Testis (tissue), 3 donors: ENCODE results near the gene NFATC2IP. TPM values are rescaled to one million over a fixed set of nuclear protein-coding genes. Genes with fewer than 3 reads are reported as not detected.

Experiments used
- DNase-seq: peaks from one replicate; pipeline ENCODE4 v3.0.0-alpha.2; 2019
- H3K27ac ChIP-seq, 2 donors: fragments of 200-600 bp; sonication (generic); one replicate each; pipeline ENCODE4 v1.5.1; 2019
- H3K27me3 ChIP-seq: fragments of 200-600 bp; sonication (generic); one replicate; pipeline ENCODE4 v1.5.1; 2019
- H3K36me3 ChIP-seq: fragments of 200-600 bp; sonication (generic); one replicate; pipeline ENCODE4 v1.5.1; 2017; ENCODE audit warnings: low read depth; ENCODE audit errors: missing control alignments
- H3K4me1 ChIP-seq: fragments of 200-600 bp; sonication (generic); one replicate; pipeline ENCODE4 v1.5.1; 2019
- H3K4me3 ChIP-seq, 2 donors: fragments of 200-600 bp; sonication (generic); one replicate each; pipeline ENCODE4 v1.5.1; 2017 to 2019
- H3K9me3 ChIP-seq: fragments of 200-600 bp; sonication (generic); one replicate; pipeline ENCODE4 v1.5.1; 2017
- POLR2A ChIP-seq: fragments of 450-650 bp; IDR thresholded peaks from one replicate; pipeline ENCODE4 v1.6.1; 2017; ENCODE audit warnings: antibody characterized with exemption, mild to moderate bottlenecking, moderate library complexity
- WGBS, 2 donors: methylation state at CpG; one replicate each; pipeline ENCODE4 v1.1.5; 2018; 5-methylcytosine and 5-hydroxymethylcytosine counted together
- intact Hi-C: fragments of 100-400 bp; cut with DNase I; formaldehyde crosslinking; loops from one replicate; pipeline ENCODE4 v1.15.1; 2023; ENCODE audit warnings: low total_unique reads
- polyA plus RNA-seq: library from polyadenylated mRNA; stranded (reverse); fragments of 350-450 nt; fragmentation: Illumina TruSeq; extraction: RNeasy Lipid Tissue Mini Kit (QIAGEN cat#74804); gene quantifications from one replicate; pipeline ENCODE4 v1.2.3, GENCODE V29; 2014; ENCODE audit warnings: low read depth, low replicate concordance; ENCODE audit not compliant: insufficient read depth
- total RNA-seq, 2 donors: library from RNA; depleted of rRNA; stranded (reverse); fragments of >200 nt; gene quantifications; one replicate each; pipeline ENCODE4 v1.2.3, GENCODE V29; 2016
- TF ChIP-seq, protein P1 (sequence below), 3 experiments: fragments of 450-650 bp in 2 of 3; fragments of 200-600 bp in 1 of 3; sonication (generic) in 1 of 3; IDR thresholded peaks; one replicate each; pipeline ENCODE4 v1.5.1; 2016 to 2019; ENCODE audit warnings: antibody characterized with exemption in 3 of 3, mild to moderate bottlenecking in 2 of 3, moderate library complexity in 1 of 3

Gene NFATC2IP
- total and polyA plus RNA-seq, 3 donors from 2014 or later, result 69.0 to 111 (median 81.1) TPM

DNA sequence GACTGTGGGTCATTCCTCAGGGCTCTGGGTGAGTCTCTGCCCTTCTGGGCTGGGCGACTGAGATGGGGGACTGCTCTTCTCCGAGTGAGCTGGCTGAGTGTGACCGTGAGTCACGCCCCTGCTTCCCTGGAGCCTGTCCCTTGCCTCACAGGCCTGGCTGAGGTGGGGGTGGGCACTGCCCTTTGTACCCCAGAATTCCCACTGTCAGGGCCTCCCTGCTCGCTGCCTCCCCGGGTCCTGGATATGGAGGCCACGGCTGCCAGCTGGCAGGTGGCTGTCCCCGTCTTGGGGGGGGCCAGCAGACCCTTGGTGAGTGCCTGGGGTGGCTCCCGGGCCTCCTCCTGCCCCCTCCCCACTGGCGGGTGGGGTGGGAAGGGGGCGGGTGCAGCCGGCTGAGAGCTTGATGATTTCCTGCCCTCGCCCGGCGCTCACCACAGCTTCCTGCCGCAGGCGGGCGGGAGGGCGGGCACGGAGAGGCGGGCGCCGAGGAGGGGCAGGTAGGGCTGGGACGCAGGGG lies 33.9 kb downstream of the NFATC2IP start, which contains the start of gene LAT:
Gene LAT, plus strand, starts transcription at position 434 of the 517 bp plus-strand sequence. CDS start 366 bp downstream, outside the sequence.
- no peaks in the 10 kb centered on the region for H3K9me3 ChIP-seq
- DNase-seq, result no peak
- H3K4me1 ChIP-seq, result no peaks in the 10 kb centered on the region
- intact Hi-C loops, result no loop called here
- H3K27me3 ChIP-seq, result no peaks in the 10 kb centered on the region
- 79 to 93% methylated on average over 11 to 22 of the region's 24 CpGs for WGBS, 2 donors
- TF ChIP-seq POLR2A, result no peak
- no peaks in the 10 kb centered on the region for H3K36me3 ChIP-seq
- H3K27ac ChIP-seq, result no peak within 1 kb of the TSS
- H3K4me3 ChIP-seq, result no peak within 1 kb of the TSS

DNA sequence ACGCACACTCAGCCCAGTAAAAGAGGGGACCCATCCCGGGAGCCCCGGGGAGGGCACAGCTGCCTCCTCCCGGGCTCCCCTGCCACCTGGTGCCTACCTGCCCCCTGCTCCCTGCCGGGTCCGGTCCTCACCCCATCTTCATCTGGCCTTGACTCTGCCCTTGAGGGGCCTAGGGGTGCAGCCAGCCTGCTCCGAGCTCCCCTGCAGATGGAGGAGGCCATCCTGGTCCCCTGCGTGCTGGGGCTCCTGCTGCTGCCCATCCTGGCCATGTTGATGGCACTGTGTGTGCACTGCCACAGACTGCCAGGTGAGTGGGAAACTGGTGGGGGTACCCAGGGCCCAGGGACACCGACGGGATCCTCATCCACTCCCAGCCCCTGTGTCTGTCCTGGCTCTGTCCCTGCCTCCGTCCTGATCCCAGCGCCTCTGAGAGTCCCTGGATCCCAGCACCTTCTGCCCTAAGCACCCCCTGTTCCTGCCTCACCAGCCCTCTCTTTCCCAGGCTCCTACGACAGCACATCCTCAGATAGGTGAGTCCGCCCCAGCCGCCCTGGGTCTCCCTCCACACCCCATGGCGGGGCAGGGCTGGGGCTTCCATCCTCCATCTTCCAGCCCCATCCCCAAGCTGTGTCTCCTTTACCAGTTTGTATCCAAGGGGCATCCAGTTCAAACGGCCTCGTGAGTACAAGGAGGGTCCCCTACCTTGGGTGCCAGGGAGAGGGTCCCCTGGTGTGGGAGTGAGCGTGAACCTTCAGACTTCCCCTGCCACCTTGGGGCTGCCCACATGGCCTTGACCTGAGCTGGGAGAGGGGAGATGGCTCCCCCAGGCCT lies 34.7 kb downstream of the NFATC2IP start:
- intact Hi-C loops, result no loop called here
- Histone ChIP-seq H3K27me3 (no peaks in the 10 kb centered on the region), H3K27ac (no peak overlapping the region), H3K4me1 (no peaks in the 10 kb centered on the region), H3K4me3 (no peak overlapping the region), H3K36me3 (no peaks in the 10 kb centered on the region), H3K9me3 (no peaks in the 10 kb centered on the region)
- WGBS, 2 donors, result 80 to 86% methylated on average over 14 to 18 of the region's 19 CpGs
- no peak for DNase-seq
- TF ChIP-seq, protein P1, sequence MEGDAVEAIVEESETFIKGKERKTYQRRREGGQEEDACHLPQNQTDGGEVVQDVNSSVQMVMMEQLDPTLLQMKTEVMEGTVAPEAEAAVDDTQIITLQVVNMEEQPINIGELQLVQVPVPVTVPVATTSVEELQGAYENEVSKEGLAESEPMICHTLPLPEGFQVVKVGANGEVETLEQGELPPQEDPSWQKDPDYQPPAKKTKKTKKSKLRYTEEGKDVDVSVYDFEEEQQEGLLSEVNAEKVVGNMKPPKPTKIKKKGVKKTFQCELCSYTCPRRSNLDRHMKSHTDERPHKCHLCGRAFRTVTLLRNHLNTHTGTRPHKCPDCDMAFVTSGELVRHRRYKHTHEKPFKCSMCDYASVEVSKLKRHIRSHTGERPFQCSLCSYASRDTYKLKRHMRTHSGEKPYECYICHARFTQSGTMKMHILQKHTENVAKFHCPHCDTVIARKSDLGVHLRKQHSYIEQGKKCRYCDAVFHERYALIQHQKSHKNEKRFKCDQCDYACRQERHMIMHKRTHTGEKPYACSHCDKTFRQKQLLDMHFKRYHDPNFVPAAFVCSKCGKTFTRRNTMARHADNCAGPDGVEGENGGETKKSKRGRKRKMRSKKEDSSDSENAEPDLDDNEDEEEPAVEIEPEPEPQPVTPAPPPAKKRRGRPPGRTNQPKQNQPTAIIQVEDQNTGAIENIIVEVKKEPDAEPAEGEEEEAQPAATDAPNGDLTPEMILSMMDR (IDR thresholded peaks at IDR 0.05), result no peak
- TF ChIP-seq POLR2A, result no peak

DNA sequence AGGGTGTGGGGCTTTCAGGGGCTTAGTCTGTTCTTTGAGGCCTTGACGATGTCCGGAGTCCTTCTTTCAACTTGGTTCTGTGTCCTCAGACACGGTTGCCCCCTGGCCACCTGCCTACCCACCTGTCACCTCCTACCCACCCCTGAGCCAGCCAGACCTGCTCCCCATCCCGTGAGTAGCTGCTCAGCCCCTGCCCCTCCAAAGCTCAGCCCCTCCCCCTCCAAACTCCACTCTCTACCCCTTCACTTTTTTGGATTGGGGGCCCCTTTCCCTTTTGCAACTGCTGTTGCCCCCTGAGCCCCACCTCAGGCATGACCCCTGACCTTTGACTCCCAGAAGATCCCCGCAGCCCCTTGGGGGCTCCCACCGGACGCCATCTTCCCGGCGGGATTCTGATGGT lies 35.3 kb downstream of the NFATC2IP start:
- intact Hi-C loops, result no loop called here
- Histone ChIP-seq H3K36me3 (no peaks in the 10 kb centered on the region), H3K4me1 (no peaks in the 10 kb centered on the region), H3K9me3 (no peaks in the 10 kb centered on the region), H3K4me3 (no peak overlapping the region), H3K27ac (no peak overlapping the region), H3K27me3 (no peaks in the 10 kb centered on the region)
- WGBS, 2 donors, result 96 to 97% methylated on average over 9 of the region's 9 CpGs
- DNase-seq, result no peak
- no peak for TF ChIP-seq POLR2A
- TF ChIP-seq, protein P1 (IDR thresholded peaks at IDR 0.05), result no peak

DNA sequence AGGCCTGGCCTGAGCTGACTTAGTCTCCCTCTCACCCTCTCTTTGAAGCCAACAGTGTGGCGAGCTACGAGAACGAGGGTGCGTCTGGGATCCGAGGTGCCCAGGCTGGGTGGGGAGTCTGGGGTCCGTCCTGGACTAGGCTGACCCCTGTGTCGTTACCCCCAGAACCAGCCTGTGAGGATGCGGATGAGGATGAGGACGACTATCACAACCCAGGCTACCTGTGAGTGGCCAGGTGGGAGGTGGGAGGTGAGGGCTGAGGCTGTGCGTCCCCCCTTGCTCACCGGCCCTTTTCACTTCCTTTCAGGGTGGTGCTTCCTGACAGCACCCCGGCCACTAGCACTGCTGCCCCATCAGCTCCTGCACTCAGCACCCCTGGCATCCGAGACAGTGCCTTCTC lies 35.8 kb downstream of the NFATC2IP start:
- 87 to 94% methylated on average over 11 of the region's 13 CpGs for WGBS, 2 donors
- no peak for DNase-seq
- TF ChIP-seq POLR2A, result no peak
- TF ChIP-seq, protein P1 (IDR thresholded peaks at IDR 0.05), result no peak
- H3K9me3 ChIP-seq, result no peaks in the 10 kb centered on the region
- no peaks in the 10 kb centered on the region for H3K36me3 ChIP-seq
- H3K4me3 ChIP-seq, result no peak overlapping the region
- H3K27ac ChIP-seq, result no peak overlapping the region
- H3K27me3 ChIP-seq, result no peaks in the 10 kb centered on the region
- no peaks in the 10 kb centered on the region for H3K4me1 ChIP-seq
- intact Hi-C loops, result no loop called here

DNA sequence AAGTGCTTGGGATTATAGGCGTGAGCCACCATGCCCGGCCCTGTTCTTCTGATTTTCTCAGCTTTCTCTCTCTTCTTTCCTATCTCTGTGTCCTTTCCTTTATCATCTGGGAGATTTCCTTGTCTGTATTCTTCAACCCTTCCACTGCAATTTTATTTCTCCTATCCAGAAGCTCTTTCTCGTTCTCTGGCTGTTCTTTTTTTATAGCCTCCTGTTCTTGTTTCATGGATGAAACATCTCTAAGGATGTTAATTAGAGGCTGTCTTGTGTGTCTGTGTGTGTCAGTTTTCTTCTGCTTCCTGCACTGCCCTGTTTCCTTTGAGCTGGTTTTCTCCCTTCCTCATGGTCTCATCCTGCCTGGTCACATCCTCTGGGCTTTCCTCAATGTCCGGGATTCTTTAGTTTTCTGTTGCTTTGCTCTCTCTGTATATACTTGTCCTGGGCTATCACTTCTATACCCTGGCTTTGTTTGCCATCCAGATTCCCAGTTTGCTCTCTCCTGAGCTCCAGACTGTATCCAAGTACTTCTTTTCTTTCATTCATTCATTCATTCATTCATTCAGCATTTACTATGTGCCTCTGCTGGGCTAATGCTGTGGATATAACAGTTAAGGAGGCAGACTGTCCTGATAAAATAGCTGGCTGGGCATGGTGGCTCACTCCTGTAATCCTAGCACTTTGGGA lies 36.6 kb downstream of the NFATC2IP start:
- H3K36me3 ChIP-seq, result no peaks in the 10 kb centered on the region

More for the DNA sequence above, 36.6 kb downstream of the NFATC2IP start:
- Histone ChIP-seq H3K9me3 (no peaks in the 10 kb centered on the region), H3K27me3 (no peaks in the 10 kb centered on the region), H3K4me1 (no peaks in the 10 kb centered on the region), H3K4me3 (no peak overlapping the region), H3K27ac (no peak overlapping the region)
- DNase-seq, result no peak
- 98 to 100% methylated on average over 4 of the region's 4 CpGs for WGBS, 2 donors
- intact Hi-C loops, result no loop called here
- no peak for TF ChIP-seq POLR2A
- TF ChIP-seq, protein P1 (IDR thresholded peaks at IDR 0.05), result no peak
